ENCODE measurements around the gene KAT7. TPM values are rescaled to one million over a fixed set of nuclear protein-coding genes. Genes with fewer than 3 reads are reported as not detected.

Gene KAT7
- total RNA-seq, 1 donor from 2014 or later: 64.0 TPM

DNA sequence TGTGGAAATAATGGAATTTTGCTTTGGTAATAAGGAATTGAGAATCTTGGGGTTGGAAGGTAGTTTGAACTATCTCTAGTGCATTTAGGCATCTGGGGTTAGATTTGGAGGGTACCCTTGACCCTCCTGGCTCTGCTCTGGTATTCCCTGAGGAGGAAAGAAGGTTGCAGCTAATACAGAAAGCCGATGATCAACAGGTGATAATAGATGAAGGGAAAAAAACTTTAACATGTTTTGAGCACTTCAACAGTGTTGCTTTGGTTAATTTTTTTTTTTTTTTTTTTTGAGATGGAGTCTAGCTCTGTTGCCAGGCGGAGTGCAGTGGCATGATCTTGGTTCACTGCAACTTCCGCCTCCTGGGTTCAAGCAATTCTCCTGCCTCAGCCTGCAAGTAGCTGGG lies 4.8 kb downstream of the KAT7 start:
- TF ChIP-seq, protein P1, sequence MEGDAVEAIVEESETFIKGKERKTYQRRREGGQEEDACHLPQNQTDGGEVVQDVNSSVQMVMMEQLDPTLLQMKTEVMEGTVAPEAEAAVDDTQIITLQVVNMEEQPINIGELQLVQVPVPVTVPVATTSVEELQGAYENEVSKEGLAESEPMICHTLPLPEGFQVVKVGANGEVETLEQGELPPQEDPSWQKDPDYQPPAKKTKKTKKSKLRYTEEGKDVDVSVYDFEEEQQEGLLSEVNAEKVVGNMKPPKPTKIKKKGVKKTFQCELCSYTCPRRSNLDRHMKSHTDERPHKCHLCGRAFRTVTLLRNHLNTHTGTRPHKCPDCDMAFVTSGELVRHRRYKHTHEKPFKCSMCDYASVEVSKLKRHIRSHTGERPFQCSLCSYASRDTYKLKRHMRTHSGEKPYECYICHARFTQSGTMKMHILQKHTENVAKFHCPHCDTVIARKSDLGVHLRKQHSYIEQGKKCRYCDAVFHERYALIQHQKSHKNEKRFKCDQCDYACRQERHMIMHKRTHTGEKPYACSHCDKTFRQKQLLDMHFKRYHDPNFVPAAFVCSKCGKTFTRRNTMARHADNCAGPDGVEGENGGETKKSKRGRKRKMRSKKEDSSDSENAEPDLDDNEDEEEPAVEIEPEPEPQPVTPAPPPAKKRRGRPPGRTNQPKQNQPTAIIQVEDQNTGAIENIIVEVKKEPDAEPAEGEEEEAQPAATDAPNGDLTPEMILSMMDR (conservative IDR thresholded peaks at IDR 0.05): no peak
- no peak overlapping the region for H3K27ac Mint-ChIP-seq
- no peaks in the 10 kb centered on the region for H3K27me3 Mint-ChIP-seq
- no peak for DNase-seq (ENCODE audit: extremely low spot score, unreplicated experiment)
- H3K4me3 Mint-ChIP-seq: no peak overlapping the region
- peaks cover 17% of the 10 kb centered on the region for H3K4me1 Mint-ChIP-seq (ENCODE audit: unreplicated experiment)
- H3K9me3 Mint-ChIP-seq: no peaks in the 10 kb centered on the region
- peaks cover 19% of the 10 kb centered on the region for H3K36me3 Mint-ChIP-seq

DNA sequence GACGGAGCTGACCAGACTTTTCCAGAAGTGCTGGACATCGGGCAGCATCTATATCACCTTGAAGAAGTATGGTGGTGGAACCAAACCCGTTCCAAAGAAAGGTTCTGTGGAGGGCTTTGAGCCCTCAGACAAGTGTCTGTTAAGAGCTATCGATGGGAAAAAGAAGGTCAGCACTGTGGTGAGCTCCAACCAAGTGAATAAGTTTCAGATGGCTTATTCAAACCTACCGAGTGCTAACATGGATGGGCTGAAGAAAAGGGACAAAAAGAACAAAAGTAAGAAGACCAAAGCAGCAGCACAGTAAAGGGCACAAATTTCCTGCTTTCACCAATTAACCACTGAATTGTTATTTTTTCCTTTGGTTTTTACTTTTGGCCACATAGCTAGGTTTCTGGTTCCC lies 6.9 kb downstream of the KAT7 start:
- Mint-ChIP-seq H3K36me3 (peaks cover 26% of the 10 kb centered on the region), H3K27ac (no peak overlapping the region), H3K27me3 (no peaks in the 10 kb centered on the region), H3K4me1 (ENCODE audit: unreplicated experiment) (peaks cover 4% of the 10 kb centered on the region), H3K4me3 (no peak overlapping the region), H3K9me3 (no peaks in the 10 kb centered on the region)
- no peak for DNase-seq (ENCODE audit: extremely low spot score, unreplicated experiment)
- TF ChIP-seq, protein P1 (conservative IDR thresholded peaks at IDR 0.05): no peak

DNA sequence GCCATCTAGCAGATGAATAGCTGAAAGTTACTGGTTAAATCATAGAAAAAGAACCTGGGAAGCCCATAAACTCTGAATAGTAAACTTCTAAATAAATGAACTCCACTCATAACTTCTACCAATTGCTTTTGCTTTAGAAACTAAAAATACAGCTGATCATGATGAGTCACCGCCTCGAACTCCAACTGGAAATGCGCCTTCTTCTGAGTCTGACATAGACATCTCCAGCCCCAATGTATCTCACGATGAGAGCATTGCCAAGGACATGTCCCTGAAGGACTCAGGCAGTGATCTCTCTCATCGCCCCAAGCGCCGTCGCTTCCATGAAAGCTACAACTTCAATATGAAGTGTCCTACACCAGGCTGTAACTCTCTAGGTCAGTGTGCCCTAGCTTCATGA lies 9.7 kb downstream of the KAT7 start:
- TF ChIP-seq, protein P1 (conservative IDR thresholded peaks at IDR 0.05): no peak
- Mint-ChIP-seq H3K9me3 (no peaks in the 10 kb centered on the region), H3K4me3 (no peak overlapping the region), H3K27me3 (no peaks in the 10 kb centered on the region), H3K27ac (no peak overlapping the region), H3K4me1 (ENCODE audit: unreplicated experiment) (no peaks in the 10 kb centered on the region), H3K36me3 (peaks cover 30% of the 10 kb centered on the region)
- DNase-seq (ENCODE audit: extremely low spot score, unreplicated experiment): no peak

DNA sequence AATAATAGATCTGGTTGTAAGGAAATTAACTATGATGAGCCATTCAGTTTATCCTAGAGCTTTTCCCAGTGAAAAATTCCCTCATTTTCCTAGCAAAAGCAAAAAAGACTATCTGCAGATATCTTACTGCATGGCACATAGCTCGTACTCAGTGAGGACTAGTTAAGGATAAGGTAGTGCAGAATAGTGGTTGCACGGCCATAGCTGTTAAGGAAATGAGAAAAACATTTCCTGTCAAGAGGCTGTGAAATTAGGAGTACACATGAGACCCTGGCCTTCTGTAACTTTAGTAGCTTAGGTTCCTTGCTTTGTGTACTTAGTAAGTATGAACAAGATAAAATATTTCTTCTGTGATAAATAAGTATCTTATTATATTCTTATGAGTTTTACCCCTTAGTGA lies 10.3 kb downstream of the KAT7 start:
- no peak overlapping the region for H3K4me3 Mint-ChIP-seq
- TF ChIP-seq, protein P1 (conservative IDR thresholded peaks at IDR 0.05): no peak
- H3K4me1 Mint-ChIP-seq (ENCODE audit: unreplicated experiment): no peaks in the 10 kb centered on the region
- DNase-seq (ENCODE audit: extremely low spot score, unreplicated experiment): no peak
- H3K36me3 Mint-ChIP-seq: peaks cover 28% of the 10 kb centered on the region
- no peak overlapping the region for H3K27ac Mint-ChIP-seq
- H3K27me3 Mint-ChIP-seq: no peaks in the 10 kb centered on the region
- no peaks in the 10 kb centered on the region for H3K9me3 Mint-ChIP-seq

DNA sequence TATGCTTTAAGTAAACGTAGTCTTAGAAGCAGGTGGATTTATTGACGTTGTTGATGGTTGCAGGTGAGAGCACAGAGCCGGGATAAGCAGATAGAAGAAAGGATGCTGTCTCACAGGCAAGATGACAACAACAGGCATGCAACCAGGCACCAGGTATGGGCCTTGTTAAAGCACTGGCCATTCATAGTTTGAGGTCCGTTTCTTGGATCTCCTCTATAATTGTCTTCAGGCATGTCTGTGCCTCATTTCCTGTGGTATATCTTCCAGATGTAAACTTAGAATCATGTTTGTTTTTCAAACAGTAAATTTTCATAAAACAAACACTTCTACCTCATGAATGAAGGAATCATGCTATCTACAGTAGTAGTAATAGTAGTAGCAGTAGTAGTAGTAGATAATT lies 20.6 kb downstream of the KAT7 start:
- Mint-ChIP-seq H3K27me3 (no peaks in the 10 kb centered on the region), H3K27ac (no peak overlapping the region), H3K4me3 (no peak overlapping the region), H3K4me1 (ENCODE audit: unreplicated experiment) (no peaks in the 10 kb centered on the region), H3K9me3 (no peaks in the 10 kb centered on the region), H3K36me3 (peaks cover 29% of the 10 kb centered on the region)
- no peak for DNase-seq (ENCODE audit: extremely low spot score, unreplicated experiment)
- TF ChIP-seq, protein P1 (conservative IDR thresholded peaks at IDR 0.05): no peak
